Forelimb muscle (tissue), 1 donor: Measurements from ENCODE around the gene DXO. TPM values are rescaled to one million over a fixed set of nuclear protein-coding genes. Genes with fewer than 3 reads are reported as not detected.
"Not testable (repeated sequence)": the region's sequence is repeated elsewhere in the genome, so short reads cannot be mapped to it uniquely, and the experiment has no call there.

ENCODE experiments used
- DNase-seq: peaks from one replicate; pipeline ENCODE4 v3.0.0-alpha.2; 2013; ENCODE audit warnings: low read depth
- polyA plus RNA-seq: library from polyadenylated mRNA; unstranded; fragments of 120-200 nt; gene quantifications from one replicate; pipeline ENCODE4 v1.2.1, GENCODE V29; 2013; ENCODE audit not compliant: insufficient read length

The DXO gene
- 16.9 TPM for polyA plus RNA-seq

DNA sequence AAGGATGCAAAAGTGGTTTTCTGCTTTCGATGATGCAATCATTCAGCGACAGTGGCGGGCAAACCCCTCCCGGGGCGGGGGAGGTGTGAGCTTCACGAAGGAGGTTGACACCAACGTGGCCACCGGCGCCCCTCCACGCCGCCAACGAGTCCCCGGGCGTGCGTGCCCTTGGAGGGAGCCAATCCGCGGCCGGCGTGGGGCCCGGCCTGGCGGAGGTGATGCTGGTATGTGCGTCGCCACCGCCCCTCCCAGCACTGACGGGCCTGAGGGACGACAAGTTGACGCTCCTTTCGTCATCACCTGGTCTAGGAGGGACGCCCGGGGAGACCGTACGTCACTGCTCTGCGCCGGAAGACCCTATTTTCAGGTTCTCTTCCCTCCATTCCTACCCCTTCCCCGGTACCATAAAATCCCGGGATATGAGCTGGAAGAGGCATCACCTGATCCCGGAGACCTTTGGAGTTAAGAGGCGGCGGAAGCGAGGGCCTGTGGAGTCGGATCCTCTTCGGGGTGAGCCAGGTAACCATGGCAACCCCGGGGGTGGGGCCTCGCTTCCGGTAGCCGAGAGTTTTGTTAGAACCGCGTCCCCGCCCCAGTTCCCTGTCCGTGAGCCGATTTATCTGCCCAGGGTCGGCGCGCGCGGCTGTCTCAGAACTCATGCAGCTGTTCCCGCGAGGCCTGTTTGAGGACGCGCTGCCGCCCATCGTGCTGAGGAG lies at the start of gene DXO:
DXO (minus strand) TSS at position 146 of the 716 bp plus-strand sequence. CDS start 463 bp downstream, outside the sequence.
- DNase-seq: peak; percentile 88

DNA sequence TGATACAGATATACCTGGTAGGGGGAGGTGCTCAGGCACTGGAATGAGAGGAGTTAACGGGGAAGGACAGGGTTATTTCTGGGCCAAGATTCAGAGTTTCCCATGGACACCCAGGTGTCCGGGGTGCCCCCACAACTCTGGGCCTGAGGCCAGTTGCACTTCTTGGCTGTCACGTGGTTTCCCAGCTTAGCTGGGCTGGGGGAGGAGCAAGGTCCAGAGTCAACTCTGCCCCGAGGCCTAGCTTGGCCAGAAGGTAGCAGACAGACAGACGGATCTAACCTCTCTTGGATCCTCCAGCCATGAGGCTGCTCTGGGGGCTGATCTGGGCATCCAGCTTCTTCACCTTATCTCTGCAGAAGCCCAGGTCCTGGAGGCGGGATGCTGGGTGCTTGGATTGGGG lies 42.6 kb upstream of the DXO start, which contains the start of gene C4B:
C4B (plus strand) TSS at position 249 of the 400 bp plus-strand sequence; CDS start at position 300, 51 bp downstream.
- DNase-seq: not testable (repeated sequence)

GRCh38 chr6:32013738-32014137 lies 41.8 kb upstream of the DXO start:
- DNase-seq: not testable (repeated sequence)

GRCh38 chr6:32012941-32013617 lies 41.1 kb upstream of the DXO start:
- DNase-seq: not testable (repeated sequence)

DNA sequence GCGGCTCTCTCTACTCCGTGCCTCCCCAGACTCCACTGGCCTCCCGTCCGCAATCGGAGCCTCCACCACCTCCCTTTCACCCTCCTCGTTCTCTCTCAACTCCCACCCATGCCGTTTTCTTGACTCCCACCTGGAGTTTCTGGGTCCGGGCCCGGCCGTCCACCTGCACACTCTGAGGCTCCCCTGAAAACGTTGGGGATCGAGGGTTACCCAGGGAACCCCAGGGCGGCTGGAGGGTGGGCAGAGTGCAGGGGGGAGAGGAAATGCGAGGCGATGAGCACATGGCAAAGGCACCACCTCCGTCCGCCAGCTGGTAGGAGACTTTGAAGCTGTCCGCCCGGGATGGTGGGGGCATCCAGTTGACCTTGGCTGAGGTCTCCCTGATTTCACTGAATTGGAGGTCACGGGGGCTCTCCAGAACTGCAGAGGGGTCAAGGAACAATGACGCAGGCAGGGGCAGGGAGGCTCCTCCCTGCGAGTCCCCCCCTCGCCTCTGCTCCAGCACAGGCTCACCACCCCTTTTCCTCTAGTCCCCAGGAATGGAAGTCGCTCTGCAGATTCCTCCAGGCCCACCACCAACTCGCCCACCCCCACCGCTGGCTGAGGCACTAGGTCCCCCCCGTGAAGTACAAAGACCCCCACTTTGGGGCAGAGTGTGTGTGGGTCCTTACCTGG lies 39.1 kb upstream of the DXO start:
- DNase-seq: not testable (repeated sequence)

DNA sequence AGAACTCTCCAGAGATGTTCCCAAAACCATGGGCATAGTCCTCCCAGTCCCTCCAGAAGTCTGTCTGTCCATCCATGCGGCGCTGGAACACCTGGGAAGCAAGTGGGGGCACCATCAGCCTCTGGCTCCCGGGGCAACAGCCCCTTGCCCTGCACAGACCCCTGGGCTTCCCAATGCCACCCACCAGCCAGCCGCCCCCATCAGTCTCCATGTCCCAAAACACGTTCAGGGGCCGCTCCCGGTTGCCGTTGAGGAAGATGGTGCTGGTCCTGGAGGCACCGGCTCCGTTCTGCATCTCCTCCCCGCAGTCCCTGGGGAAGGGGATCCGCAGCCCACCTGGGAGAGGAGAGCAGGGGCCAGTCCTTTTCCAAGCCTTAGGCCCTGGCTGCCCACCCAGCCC lies 37.6 kb upstream of the DXO start:
- DNase-seq: not testable (repeated sequence)

DNA sequence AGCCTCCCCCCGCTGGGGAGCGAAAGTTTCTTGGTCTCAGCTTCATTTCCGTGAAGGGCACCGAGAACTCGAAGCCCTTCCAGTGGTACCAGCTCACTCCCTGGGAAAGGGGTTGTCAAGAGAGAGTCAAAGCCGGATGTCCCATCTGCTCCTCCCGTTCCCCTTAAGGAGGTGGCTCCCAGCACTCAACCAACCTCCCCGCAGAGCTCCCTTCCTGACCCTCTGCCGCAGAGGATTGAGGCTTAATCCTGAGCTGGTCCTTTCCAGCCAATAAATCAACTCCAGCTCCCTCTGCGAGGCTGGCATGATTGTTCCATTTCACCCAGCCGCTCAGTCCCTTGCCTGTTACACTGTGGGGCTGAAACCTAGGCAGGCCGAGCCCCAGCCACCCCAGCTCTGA lies 36.7 kb upstream of the DXO start:
- DNase-seq: not testable (repeated sequence)

GRCh38 chr6:32008037-32008436 lies 36.1 kb upstream of the DXO start:
- DNase-seq: not testable (repeated sequence)

- not testable (repeated sequence) for DNase-seq
Measured at GRCh38 chr6:32007086-32007485, 35.1 kb upstream of the DXO start.

GRCh38 chr6:32005991-32006529 lies 34.1 kb upstream of the DXO start:
- DNase-seq: not testable (repeated sequence)

- DNase-seq: not testable (repeated sequence)
Measured at GRCh38 chr6:32005538-32005880, 33.6 kb upstream of the DXO start.

DNA sequence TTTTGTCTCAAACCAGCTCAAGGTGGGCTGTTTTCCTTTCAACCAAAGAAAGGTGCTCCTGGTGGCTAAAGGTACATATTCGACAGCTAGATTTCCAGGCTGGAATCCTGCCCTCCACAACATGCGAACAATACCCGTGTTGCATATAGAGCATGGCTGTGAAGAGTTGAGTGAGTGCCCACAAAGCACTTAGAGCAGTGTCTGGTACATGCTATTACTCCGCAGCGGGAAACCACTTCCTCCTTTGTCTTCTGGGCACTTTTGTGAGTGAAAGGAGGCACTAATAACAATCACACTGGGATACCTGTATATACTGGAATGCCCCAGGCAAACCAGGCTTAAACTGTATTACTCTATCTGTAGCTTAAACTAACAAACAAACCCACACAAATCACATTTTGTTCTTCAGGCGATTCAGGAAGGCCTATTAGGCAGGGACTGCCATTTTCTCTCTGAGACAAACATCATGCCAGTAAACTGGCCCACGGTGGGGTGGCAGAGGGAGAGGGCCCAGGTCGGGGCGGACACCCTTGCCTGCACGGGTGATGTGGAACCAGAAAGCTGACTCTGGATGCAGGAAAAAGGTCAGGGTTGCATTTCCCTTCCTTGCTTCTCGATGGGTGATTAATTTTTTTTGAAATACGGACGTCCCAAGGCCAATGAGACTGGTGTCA lies 33.1 kb upstream of the DXO start:
- DNase-seq: not testable (repeated sequence)

GRCh38 chr6:32004393-32004792 lies 32.5 kb upstream of the DXO start:
- not testable (repeated sequence) for DNase-seq

- not testable (repeated sequence) for DNase-seq
Measured at GRCh38 chr6:32003301-32003700, 31.4 kb upstream of the DXO start.

DNA sequence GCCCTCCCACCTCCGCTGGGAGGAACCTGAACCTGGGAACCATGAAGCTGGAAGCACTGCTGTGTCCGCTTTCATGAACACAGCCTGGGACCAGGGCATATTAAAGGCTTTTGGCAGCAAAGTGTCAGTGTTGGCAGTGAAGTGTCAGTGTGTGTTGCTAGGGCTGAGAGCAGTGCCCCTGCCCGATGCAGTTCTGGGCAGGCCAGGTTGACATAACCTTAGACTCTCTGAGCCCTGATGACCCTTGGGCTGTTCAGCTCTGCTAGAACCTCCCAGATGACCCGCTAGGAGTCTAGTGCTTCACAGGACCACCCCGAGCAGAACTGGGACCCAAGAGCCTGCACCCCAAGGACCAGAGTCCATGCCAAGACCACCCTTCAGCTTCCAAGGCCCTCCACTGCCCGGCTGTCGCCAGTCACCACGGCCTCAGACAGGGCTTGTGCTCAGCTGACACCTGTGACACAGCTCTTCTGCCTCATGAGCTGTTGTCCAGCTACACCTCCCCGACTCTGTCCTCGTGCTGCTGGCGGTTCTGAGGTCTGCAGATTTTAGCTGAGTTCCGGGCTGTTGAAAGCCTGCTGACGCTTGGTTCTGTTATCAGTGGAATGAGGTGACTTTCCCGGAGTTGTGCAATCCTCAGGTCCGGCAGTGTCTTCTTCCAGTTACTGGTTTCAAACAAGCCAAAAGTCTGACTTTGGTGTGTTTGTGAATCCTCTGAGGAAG lies 30.8 kb upstream of the DXO start:
- not testable (repeated sequence) for DNase-seq

- not testable (repeated sequence) for DNase-seq
Measured at GRCh38 chr6:31996385-31996784, 24.4 kb upstream of the DXO start.

DNA sequence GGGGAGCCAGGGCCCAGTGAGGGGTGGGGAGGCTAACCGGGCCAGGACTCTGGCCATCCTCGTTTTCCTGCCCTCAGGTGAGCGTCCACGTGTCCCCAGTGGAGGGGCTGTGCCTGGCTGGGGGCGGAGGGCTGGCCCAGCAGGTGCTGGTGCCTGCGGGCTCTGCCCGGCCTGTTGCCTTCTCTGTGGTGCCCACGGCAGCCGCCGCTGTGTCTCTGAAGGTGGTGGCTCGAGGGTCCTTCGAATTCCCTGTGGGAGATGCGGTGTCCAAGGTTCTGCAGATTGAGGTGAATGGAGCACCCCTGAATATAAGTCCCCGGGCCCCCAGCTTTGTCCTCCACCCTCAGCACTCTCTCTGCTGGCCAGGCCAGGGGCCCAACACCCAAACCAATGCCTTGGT lies 22.5 kb upstream of the DXO start:
- not testable (repeated sequence) for DNase-seq

DNA sequence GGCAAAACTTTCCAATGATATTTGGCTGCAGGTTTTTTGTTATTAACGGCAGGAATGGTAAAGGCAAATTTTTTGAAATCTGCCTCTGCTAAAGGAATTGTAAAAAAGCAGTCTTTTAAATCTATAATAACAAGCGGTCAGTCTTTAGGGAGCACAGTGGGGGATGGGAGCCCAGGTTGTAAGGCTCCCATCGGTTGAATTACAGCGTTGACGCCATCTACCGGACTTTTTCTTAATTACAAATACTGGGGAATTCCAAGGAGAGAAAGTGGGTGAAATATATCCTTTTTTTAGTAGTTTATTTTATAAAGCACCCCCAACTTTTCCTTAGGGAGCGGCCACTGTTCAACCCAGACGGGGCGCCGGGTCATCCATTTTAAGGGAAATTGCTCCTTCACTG lies 17.4 kb upstream of the DXO start:
- not testable (repeated sequence) for DNase-seq

GRCh38 chr6:31981744-31982143 lies 9.8 kb upstream of the DXO start, which contains the start of gene C4A:
Gene C4A, plus strand, starts transcription at chr6:31982057. Its CDS starts 51 bp downstream, at chr6:31982108.
- DNase-seq: not testable (repeated sequence)

GRCh38 chr6:31980998-31981397 lies 9.1 kb upstream of the DXO start:
- DNase-seq: not testable (repeated sequence)
